Endometrial microvascular endothelial cells (primary cell): ENCODE results near the gene DCUN1D2. TPM values are rescaled to one million over a fixed set of nuclear protein-coding genes. Genes with fewer than 3 reads are reported as not detected.
"Not testable (repeated sequence)": the region's sequence is repeated elsewhere in the genome, so short reads cannot be mapped to it uniquely, and the experiment has no call there.

Source experiments
- in situ Hi-C: cut with HindIII; loops from 2 replicates; pipeline ENCODE4 v1.10.0; 2017; ENCODE audit warnings: low sequenced_read_pairs, low pct_unique_long_range_greater_than_20kb; ENCODE audit errors: inconsistent ontology term
- total RNA-seq: library from RNA; depleted of rRNA; stranded (reverse); fragments of >200 nt; gene quantifications from one replicate; pipeline ENCODE4 v1.2.3, GENCODE V29; 2015; ENCODE audit errors: inconsistent ontology term

The DCUN1D2 gene
- total RNA-seq, 1 donor from 2014 or later, result 3.0 TPM

DNA sequence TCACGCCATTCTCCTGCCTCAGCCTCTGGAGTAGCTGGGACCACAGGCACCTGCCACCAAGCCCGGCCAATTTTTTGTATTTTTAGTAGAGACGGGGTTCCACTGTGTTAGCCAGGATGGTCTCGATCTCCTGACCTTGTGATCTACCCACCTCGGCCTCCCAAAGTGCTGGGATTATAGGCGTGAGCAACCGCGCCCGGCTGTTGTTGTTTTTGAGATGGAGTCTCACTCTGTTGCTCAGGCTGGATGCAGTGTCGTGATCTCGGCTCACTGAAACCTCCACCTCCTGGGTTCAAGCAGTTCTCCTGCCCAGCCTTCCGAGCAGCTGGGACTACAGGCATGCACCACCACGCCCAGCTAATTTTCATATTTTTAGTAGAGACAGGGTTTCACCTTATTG, 31.9 kb upstream of the DCUN1D2 start:
- in situ Hi-C loops, result not testable (repeated sequence)

DNA sequence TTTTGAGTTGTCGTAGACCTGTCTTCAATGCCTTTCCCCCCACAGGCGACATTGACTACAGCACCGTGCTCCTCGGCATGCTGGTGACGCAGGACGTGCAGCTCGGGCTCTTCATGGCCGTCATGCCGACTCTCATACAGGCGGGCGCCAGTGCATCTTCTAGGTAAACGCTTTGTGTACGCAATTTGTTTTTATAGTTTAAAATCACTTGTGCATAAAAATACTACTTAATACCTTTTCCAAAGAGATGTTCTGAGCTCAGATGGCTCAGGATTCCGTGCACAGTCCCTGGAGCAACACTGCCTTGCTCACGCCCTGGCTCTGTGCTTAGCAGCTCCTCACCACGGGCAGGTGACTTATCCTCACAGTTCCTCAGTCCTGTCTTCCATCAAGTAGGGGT, 30.1 kb upstream of the DCUN1D2 start:
- in situ Hi-C loops, result no loop called here

DNA sequence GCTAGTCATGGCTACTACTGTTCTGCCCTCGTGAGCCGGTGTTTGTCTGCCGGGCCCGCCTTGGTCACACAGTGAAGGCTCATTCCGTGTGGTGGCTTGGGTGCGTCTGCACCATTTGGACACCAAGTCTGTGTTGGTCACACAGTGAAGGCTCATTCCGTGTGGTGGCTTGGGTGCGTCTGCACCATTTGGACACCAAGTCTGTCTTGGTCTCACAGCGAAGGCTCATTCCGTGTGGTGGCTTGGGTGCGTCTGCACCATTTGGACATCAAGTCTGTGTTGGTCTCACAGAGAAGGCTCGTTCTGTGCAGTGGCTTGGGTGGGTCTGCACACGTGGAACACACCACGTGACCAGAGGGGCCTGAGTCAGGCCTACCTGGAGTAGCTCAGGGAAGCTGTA, 29.0 kb upstream of the DCUN1D2 start:
- in situ Hi-C loops, result no loop called here

DNA sequence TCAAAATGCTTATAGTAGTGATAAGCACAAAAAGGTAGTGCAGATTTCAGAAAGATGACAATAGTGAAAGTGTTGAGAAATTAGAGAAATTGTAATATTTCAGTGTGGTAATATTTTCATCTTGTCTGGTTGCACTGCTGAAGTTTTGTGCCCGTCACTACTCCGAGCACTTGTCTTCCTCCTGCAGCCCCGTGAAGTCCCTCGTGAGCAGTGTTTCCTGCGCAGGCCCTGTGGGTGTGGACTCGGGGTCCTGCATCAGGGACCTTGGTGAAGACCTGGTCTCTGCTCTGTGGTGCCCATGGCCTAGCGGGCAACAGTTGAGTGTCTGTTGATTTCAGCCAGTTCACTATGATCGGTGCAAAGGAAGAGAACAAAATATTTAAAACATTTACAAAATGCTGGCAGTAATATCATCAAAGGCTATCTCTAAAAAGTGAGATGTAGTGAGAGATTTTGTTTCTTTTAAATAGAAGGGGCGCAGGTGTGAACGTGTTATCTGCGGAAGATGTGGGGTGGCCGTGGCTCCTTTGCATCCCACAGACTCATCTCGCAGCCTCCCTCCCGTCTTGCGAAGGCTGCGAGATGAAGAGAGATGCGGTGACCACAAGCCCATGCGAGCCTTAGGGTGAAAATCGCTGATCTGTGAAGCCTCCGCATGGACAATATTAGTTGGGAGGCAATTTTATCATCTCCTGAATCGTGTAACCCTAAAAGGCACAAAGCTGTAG, 27.7 kb upstream of the DCUN1D2 start:
- in situ Hi-C loops, result no loop called here

DNA sequence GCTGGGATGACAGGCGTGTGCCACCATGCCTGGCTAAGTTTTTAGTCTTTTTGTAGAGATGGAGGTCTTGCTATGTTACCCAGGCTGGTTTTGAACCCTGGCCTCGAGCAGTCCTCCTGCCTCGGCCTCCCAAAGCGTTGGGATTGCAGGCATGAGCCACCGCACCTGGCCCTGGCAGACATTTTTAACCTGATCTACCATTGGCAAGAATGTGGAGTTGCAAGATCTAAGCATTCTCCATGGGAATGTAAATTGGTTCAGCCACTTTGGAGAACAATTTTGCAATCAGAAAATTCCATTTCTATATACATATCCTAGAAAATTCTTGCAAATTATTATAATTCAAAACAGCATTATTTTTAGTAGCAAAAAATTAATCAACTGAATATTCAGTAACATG, 24.3 kb upstream of the DCUN1D2 start:
- in situ Hi-C loops, result no loop called here

DNA sequence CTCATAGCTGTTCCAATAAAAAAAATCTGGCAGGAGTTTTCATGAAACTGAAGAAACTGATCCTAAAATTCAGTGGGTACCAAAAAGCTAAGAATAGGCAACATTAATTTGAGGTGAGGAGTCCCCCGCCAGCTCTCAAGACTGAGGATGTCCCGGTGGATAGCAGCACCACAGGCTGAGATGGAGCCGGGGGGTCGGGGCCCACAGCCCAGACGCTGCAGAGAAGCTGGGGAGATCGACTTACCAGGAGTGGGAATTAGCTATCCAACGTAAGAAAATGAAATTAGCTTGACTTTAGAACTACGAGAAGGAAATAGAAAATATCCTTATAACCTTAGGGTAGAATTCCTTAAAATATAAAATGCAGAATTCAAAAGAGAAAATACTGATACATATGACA, 23.2 kb upstream of the DCUN1D2 start:
- in situ Hi-C loops, result no loop called here

DNA sequence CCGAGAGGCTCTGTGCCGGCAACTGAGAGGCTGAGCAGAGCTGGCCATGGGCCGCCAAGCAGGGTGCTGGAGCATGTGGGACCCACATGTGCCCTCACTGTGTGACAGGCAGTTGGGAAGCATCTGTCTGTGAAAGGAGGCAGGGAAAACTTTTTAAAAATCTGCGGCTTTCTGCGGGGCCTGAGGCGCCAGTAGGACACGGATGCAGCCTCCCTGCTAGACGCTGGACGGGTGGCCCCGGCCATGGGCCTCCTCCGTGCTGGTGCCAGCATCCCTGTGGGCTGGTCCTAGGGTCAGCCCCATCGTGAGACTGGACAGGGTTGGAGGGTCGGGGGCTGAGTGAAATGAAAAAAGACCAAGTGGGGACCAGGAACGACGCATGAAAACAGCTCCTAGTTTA, 20.9 kb upstream of the DCUN1D2 start:
- in situ Hi-C loops, result no loop called here

DNA sequence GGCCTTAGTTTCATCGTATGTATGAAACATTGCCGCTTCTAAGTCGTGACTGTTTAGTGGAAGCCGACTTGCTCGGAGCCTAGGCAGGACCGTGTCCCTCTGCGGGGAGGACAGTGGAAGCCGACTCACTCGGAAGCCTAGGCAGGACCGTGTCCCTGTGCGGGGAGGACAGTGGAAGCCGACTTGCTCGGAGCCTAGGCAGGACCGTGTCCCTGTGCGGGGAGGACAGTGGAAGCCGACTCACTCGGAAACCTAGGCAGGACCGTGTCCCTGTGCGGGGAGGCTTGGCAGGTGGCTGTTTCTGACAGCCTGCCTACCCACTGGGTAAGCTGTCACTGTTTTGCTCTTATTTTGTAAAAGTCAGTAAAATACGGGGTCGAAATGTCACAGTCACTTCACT, 20.4 kb upstream of the DCUN1D2 start:
- in situ Hi-C loops, result no loop called here

DNA sequence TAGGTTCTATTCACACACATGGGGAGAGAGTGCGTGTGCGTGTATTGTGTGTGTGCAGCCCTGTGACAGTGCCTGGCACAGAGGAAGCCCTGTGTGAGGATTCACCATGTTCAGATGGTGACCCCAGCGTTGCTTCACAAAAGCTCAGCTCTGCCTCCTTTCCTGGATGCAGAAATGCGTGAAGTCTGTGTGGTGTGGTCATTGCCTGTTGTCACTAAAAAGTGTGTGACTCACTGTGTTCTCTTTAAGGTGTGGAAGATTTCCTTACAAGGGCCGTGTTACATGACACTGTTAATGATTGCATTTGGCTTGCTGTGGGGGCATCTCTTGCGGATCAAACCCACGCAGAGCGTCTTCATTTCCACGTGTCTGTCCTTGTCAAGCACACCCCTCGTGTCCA, 19.5 kb upstream of the DCUN1D2 start:
- in situ Hi-C loops, result no loop called here

DNA sequence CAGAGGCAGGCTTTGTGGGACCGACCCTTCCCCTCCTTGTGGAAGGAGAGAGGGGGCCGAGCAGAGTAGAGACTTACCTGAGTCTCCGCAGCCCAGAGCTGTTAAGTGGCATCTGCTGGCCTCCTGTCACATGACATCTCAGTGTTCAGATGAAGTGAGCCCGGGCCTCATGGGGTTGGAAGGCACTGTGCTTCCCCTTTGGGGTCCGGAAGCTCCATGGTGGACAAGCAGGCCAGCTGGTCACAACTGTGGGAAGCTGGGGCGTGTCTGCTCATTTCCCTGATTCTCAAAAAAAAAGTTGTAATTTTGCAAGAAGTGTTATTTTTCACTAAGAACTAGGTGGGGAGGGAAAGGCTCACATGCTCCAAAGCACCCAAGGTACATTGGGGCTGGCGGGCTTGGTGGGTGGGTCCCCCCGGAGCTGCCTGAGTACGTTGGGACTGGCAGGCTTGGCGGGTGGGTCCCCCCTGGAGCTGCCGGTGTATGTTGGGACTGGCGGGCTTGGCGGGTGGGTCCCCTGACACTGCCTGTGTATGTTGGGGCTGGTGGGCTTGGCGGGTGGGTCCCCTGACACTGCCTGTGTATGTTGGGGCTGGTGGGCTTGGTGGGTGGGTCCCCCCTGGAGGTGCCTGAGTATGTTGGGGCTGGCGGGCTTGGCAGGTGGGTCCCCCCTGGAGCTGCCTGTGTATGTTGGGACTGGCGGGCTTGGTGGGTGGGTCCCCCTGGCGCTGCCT, 18.2 kb upstream of the DCUN1D2 start:
- in situ Hi-C loops, result no loop called here

DNA sequence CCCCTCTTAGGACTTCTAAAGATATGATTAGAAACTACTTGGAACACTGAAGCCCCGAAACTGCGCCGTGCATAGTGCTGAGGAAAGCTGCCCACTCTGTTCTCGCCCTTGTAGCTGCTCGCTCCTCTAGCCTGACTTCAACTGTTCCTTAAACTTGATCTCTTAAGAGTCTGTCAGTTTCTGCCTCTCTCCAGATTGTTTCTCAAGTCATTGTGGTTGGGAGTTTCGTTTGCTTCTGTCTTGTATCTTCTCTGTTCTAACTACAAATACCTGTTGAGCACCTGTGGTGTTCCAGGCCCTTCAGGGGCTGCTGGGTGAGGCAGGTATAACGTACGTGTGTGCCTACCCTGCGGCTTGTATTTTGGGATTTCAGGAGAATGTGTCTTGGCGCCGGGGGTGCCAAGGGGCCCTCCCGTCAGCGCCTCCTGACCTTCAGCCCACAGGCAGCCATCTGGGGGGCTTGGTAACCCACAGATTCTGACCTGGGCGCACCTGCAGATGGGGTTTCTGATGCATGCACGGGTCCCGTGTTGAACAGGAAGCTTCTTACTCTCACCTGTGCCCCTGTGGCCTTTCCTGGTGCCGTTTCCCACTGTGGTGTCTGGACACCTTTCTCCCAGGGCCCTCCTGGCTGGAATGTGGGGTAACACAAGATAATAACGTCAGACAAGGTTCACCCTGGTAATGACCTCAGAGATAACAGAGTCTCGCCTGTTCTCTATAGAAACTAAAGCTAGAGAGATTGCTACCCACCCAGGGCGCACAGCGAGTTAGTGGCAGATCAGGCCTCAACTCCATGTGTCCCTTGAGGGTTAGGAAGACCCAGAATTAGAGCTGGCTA, 17.2 kb upstream of the DCUN1D2 start:
- in situ Hi-C loops, result no loop called here

DNA sequence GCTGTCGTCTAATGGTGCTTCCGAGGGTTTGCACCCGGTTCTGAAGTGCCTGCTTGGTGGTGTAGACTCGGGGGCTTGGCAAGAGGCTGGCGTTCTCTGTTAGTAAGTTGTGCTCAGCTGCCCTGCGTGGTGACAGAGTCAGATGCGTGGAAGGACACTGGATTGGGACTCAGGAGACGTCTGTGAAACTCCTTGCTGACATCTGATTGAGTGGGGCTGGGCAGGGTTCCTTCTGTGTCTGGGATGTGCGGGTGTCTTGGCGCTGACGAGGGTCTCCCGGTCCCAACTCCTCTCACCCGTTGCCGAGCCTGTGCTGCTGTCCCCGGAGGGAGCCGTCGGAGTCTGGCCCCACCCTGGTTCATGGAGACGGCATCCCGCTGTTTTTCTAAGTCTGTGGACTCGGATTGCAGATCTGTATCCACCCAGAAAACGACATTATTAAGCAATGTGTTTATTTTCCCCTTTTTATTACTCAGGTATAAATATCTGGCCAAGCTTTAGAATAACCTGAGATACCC, 16.4 kb upstream of the DCUN1D2 start:
- in situ Hi-C loops, result no loop called here

DNA sequence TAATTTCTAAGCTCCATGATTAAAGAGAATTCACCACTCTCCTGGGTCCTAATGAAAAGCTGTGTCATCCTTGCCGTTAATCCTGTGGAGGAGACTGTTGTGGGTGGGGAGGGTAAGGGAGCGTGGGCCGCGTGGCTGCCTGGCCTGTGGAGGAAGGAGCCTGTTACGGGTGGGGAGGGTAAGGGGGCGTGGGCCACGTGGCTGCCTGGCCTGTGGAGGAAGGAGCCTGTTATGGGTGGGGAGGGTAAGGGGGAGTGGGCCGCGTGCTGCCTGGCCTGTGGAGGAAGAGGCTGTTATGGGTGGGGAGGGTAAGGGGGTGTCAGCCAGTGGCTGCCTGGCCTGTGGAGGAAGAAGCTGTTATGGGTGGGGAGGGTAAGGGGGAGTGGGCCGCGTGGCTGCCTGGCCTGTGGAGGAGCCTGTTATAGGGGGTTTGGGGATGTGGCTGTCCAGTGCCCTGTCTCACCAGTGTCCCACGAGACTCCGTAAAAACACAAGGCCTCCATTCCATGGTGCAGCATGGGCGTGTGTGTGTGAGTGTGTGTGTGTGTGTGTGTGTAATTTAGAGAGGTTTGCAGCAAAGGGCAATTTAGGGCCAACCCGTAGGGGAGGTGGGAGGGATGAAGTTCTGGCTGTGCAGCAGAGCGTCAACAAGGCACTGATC, 15.6 kb upstream of the DCUN1D2 start:
- in situ Hi-C loops, result no loop called here

DNA sequence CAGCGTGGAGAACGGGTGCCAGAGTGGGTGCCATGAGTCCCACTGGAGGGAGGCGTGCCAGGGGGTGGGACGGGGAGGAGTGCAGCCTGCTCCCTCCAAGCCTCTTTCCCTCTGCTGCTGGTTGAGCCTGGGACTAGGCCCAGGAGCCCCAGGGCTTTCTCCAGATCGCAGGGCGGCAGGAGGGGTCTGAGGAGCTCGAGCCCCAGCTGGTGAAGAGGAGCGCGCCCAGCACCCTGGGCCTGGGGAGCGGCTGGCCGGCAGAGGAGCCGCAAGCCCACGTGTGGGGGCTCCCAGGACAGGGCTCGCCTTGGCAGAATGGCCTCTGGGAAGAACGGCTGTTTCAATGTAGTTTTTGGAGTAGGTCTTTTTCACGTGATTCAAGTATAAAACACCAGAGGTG, 12.2 kb upstream of the DCUN1D2 start:
- in situ Hi-C loops, result no loop called here

DNA sequence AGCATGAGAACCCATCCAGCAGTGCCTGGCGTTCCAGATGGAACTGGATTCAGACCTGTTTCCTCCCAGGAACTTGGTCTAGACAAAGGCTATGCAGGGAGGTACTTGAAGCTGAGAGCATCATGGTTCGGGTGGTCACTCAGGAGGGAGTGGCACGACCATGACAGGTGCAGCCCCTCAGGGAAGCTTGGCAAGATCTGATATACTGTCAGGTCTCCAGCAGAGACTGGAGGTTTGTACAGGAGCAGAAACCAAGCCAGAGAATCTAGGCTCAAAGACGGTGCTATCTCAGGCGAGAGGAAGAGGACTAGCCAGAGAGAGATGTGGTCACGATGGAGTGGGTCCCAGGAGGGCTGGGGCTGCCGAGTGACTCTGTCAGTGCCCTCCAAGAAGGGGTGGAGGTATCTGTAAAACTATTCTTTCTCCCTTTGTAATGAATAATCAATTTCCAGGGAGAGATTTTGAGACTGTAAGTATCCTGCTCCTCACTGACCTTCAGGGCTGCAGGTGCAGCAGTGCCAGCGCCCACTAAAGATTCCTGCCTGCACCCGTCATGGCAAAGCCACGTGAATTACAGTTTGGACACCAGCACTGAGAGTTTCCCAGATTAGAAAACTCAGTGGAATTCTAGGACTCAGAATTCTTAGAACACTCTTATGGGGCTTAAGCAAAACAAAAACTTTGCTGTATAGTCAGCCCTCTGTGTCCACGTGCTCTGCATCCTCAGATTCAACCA, 10.2 kb upstream of the DCUN1D2 start:
- in situ Hi-C loops, result no loop called here

DNA sequence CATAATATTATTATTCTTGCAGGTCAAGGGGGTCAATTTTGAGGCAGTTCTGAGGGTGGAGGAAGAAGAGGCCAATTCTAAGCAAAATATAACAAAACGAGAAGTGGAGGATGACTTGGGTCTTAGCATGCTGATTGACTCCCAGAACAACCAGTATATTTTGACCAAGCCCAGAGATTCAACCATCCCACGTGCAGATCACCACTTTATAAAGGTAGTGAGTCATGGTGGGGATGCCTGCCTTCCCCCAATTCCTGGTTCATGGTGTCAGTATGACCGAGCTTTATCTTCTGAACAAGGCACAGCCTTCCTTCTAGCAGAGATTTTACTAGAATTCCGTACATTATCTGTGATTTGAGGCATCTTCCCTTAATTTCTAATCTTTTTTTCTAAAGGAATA, 9.4 kb upstream of the DCUN1D2 start:
- in situ Hi-C loops, result no loop called here

DNA sequence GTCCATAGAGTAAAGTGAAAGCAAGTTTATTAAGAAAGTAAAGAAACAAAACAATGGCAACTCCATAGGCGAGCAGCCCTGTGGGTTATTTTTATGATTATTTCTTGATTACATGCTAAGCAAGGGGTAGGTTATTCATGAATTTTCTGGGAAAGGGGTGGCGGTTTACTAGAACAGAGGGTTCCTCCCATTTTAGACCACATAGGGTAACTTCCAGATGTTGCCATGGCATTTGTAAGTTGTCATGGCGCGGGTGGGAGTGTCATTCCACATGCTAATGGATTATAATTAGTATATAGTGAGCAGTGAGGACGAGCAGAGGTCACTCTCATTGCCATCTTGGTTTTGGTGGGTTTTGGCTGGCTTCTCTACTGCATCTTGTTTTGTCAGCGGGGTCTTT, 8.4 kb upstream of the DCUN1D2 start:
- in situ Hi-C loops, result no loop called here

DNA sequence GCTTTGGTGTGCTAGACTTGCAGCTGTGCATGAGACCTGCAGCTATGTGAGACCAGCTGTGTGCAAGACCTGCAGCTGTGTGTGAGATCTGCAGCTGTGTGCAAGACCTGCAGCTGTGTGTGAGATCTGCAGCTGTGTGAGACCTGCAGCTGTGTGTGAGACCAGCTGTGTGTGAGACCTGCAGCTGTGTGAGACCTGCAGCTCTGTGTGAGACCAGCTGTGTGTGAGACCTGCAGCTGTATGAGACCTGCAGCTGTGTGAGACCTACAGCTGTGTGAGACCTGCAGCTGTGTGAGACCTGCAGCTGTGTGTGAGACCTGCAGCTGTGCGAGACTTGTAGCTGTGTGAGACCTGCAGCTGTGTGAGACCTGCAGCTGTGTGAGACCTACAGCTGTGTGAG, 6.7 kb upstream of the DCUN1D2 start:
- in situ Hi-C loops, result no loop called here
